Peyer's patch (tissue), 4 donors: ENCODE results near the gene SSTR3.

Experiments used
- CTCF ChIP-seq, 6 experiments: fragments of 450-650 bp in 4 of 6; fragments of 200-600 bp in 2 of 6; sonication (generic) in 1 of 6; IDR thresholded peaks; one replicate each; pipeline ENCODE4 v1.5.1; 2017 to 2019; ENCODE audit warnings: antibody characterized with exemption in 6 of 6, mild to moderate bottlenecking in 3 of 6, moderate library complexity in 1 of 6
- POLR2A ChIP-seq, 2 donors: fragments of 450-650 bp; IDR thresholded peaks; one replicate each; pipeline ENCODE4 v1.5.1; 2017; ENCODE audit warnings: antibody characterized with exemption in 2 of 2, mild to moderate bottlenecking in 2 of 2, moderate library complexity in 2 of 2

DNA sequence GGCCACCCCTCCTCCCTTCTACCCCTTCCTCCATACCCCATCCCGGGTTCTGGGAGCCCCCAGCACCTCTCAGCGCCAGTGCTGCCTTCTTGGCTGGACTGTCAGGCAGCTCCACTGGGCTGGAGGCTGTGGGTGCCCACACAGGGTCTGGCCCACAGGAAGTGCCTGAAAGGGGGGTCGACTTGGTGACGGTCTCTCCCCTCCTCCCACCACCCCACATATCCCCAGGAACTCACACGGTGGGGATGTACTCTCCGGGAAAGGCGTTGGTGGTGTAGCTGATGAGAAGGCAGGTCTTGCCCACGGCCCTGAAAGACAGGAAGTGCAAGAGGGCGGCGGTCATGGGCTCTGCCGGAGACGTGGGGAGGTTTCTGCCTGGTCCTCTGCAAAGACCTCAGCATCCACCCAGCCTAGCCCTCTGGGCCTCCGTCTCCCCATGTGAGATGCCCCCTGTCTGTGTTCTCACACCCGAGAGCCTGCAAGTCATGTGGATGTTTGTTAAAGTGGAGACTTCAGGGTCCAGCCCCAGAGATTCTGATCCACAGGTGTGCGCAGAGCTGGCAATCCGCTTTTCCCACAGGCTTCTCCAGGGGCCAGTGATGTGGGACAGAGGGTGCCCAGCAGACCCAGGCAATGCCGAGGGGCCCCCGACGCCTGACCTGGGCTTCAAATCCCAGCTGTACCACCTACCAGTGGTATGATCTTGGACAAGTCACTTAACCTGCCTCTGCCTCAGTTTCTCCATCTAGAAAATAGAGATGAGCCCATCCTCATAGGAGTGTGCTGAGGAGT is 29.3 kb upstream of the SSTR3 start:
- TF ChIP-seq CTCF (IDR thresholded peaks at IDR 0.05) = no peak
- TF ChIP-seq POLR2A (IDR thresholded peaks at IDR 0.05) = no peak
